Measurements from ENCODE around the gene MYG1.

- TF ChIP-seq, protein P1, sequence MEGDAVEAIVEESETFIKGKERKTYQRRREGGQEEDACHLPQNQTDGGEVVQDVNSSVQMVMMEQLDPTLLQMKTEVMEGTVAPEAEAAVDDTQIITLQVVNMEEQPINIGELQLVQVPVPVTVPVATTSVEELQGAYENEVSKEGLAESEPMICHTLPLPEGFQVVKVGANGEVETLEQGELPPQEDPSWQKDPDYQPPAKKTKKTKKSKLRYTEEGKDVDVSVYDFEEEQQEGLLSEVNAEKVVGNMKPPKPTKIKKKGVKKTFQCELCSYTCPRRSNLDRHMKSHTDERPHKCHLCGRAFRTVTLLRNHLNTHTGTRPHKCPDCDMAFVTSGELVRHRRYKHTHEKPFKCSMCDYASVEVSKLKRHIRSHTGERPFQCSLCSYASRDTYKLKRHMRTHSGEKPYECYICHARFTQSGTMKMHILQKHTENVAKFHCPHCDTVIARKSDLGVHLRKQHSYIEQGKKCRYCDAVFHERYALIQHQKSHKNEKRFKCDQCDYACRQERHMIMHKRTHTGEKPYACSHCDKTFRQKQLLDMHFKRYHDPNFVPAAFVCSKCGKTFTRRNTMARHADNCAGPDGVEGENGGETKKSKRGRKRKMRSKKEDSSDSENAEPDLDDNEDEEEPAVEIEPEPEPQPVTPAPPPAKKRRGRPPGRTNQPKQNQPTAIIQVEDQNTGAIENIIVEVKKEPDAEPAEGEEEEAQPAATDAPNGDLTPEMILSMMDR (IDR thresholded peaks at IDR 0.05), result peak in 6 of 7 experiments; percentile 6 to 57 (median 56)
- peak in 2 of 3 donors; percentile 63 to 64 for TF ChIP-seq POLR2A (IDR thresholded peaks at IDR 0.05)
Observed at GRCh38 chr12:53251477-53252348, 47.8 kb upstream of the MYG1 start.
